IMR-90 (cell line): ENCODE measurements around the gene TBC1D22A. TPM values are rescaled to one million over a fixed set of nuclear protein-coding genes. Genes with fewer than 3 reads are reported as not detected.
"Not testable (repeated sequence)": the region's sequence is repeated elsewhere in the genome, so short reads cannot be mapped to it uniquely, and the experiment has no call there.

Experiments
- ATAC-seq: fragments of 200-7000 bp; cut with Tn5 transposase; 2 replicates; pipeline ENCODE4 v1.9.1; 2020; ENCODE audit warnings: low read depth, mild to moderate bottlenecking, moderate library complexity
- BruUV-seq: library from RNA; stranded (reverse); fragments of 400-500 nt; replicated peaks from 2 replicates; lab custom pipeline; 2021; lab: Mats Ljungman, UMichigan
- CTCF ChIA-PET: fragments of 300-600 bp; formaldehyde crosslinking; extraction: SDS; loops from one replicate; lab custom pipeline; 2021; ENCODE audit warnings: antibody characterized with exemption; lab: Yijun Ruan, JAX
- POLR2A ChIA-PET: fragments of 300-600 bp; sonication (Branson Sonifier 250); formaldehyde crosslinking; loops from one replicate; lab custom pipeline; 2022; ENCODE audit warnings: antibody characterized with exemption; ENCODE audit not compliant: unreplicated experiment; lab: Charles Lee
- DNase-seq: peaks from one replicate; pipeline ENCODE4 v3.0.0; 2013
- H2AFZ ChIP-seq: replicated peaks from 2 replicates; pipeline ENCODE3; 2013; ENCODE audit warnings: low read length, mild to moderate bottlenecking; ENCODE audit not compliant: poor library complexity
- H2AK5ac ChIP-seq: 2 replicates; pipeline ENCODE4 v1.6.1; 2013; ENCODE audit warnings: low read depth, low read length, inconsistent platforms
- H2AK9ac ChIP-seq: replicated peaks from 2 replicates; pipeline ENCODE3; 2013; ENCODE audit warnings: mild to moderate bottlenecking, low read depth, low read length, moderate library complexity; ENCODE audit not compliant: poor library complexity
- H2BK120ac ChIP-seq: 2 replicates; pipeline ENCODE4 v1.6.1; 2013; ENCODE audit warnings: low read depth, low read length, inconsistent platforms
- H2BK15ac ChIP-seq: 3 replicates; pipeline ENCODE4 v1.6.1; 2013; ENCODE audit warnings: low read depth, low read length, inconsistent platforms
- H2BK20ac ChIP-seq: 2 replicates; pipeline ENCODE4 v1.6.1; 2013; ENCODE audit warnings: low read depth, mild to moderate bottlenecking, inconsistent platforms, low read length, moderate library complexity
- H2BK5ac ChIP-seq: 2 replicates; pipeline ENCODE4 v1.6.1; 2013; ENCODE audit warnings: mild to moderate bottlenecking, low read depth, low read length, inconsistent platforms; ENCODE audit not compliant: poor library complexity, severe bottlenecking
- H3K14ac ChIP-seq: replicated peaks from 2 replicates; pipeline ENCODE4 v1.6.1; 2013; ENCODE audit warnings: low read depth, low read length, inconsistent platforms
- H3K18ac ChIP-seq: 2 replicates; pipeline ENCODE4 v1.6.1; 2013; ENCODE audit warnings: low read depth, low read length, control low read depth
- H3K23ac ChIP-seq: 2 replicates; pipeline ENCODE4 v1.6.1; 2013; ENCODE audit warnings: low read depth, low read length, inconsistent platforms
- H3K27ac ChIP-seq: 2 replicates; pipeline ENCODE4 v1.5.1; 2013; ENCODE audit warnings: mild to moderate bottlenecking, control low read depth, low read length; ENCODE audit not compliant: insufficient read depth
- H3K27me3 ChIP-seq: 2 replicates; pipeline ENCODE4 v1.6.1; 2013; ENCODE audit warnings: low read length; ENCODE audit not compliant: control insufficient read depth, insufficient read depth
- H3K36me3 ChIP-seq: 2 replicates; pipeline ENCODE4 v1.6.1; 2013; ENCODE audit warnings: low read length, mixed read lengths; ENCODE audit not compliant: control insufficient read depth, insufficient read depth
- H3K4ac ChIP-seq: 2 replicates; pipeline ENCODE4 v1.6.1; 2013; ENCODE audit warnings: low read depth, low read length, inconsistent platforms
- H3K4me1 ChIP-seq: 2 replicates; pipeline ENCODE4 v1.6.1; 2013; ENCODE audit warnings: low read length, mixed read lengths; ENCODE audit not compliant: control insufficient read depth, insufficient read depth
- H3K4me2 ChIP-seq: 2 replicates; pipeline ENCODE4 v1.6.1; 2013; ENCODE audit warnings: low read depth, mild to moderate bottlenecking, control low read depth, low read length, moderate library complexity
- H3K4me3 ChIP-seq: 2 replicates; pipeline ENCODE4 v1.5.1; 2013; ENCODE audit warnings: low read depth, mild to moderate bottlenecking, control low read depth, low read length, moderate library complexity; ENCODE audit not compliant: insufficient read depth
- H3K56ac ChIP-seq: 2 replicates; pipeline ENCODE4 v1.6.1; 2013; ENCODE audit warnings: low read length, inconsistent platforms; ENCODE audit not compliant: insufficient read depth; ENCODE audit errors: extremely low read depth
- H3K79me1 ChIP-seq, 2 experiments: 2 replicates each; pipeline ENCODE4 v1.6.1; 2013; ENCODE audit warnings: low read length in 2 of 2, inconsistent platforms in 1 of 2, low read depth in 1 of 2
- H3K9ac ChIP-seq: 2 replicates; pipeline ENCODE4 v1.6.1; 2013; ENCODE audit warnings: low read depth, low read length, control low read depth
- H3K9me1 ChIP-seq: 2 replicates; pipeline ENCODE4 v1.6.1; 2013; ENCODE audit warnings: low read length, inconsistent platforms; ENCODE audit not compliant: insufficient read depth
- H3K9me3 ChIP-seq: 2 replicates; pipeline ENCODE4 v1.6.1; 2013; ENCODE audit warnings: low read length; ENCODE audit not compliant: control insufficient read depth, insufficient read depth
- H4K20me1 ChIP-seq: 2 replicates; pipeline ENCODE4 v1.6.1; 2013; ENCODE audit warnings: low read length, inconsistent platforms; ENCODE audit not compliant: insufficient read depth
- H4K5ac ChIP-seq: 2 replicates; pipeline ENCODE4 v1.6.1; 2013; ENCODE audit warnings: mild to moderate bottlenecking, low read depth, low read length, control low read depth
- H4K8ac ChIP-seq, 2 experiments: 2 replicates each; pipeline ENCODE4 v1.6.1; 2013; ENCODE audit warnings: low read depth in 2 of 2, low read length in 2 of 2, control low read depth in 1 of 2, inconsistent platforms in 1 of 2
- H4K91ac ChIP-seq: 2 replicates; pipeline ENCODE4 v1.6.1; 2013; ENCODE audit warnings: low read depth, low read length, inconsistent platforms; ENCODE audit not compliant: insufficient read depth
- MAFK ChIP-seq: IDR thresholded peaks from 2 replicates; pipeline ENCODE4 v1.6.1; 2012; ENCODE audit warnings: low read depth, low read length, improper control_type of control experiment
- WGBS, 2 experiments: methylation state at CpG; one replicate each; pipeline versions ENCODE4 v1.1.5 to v1.1.7; 2013; ENCODE audit warnings: missing lambda C conversion rate in 2 of 2; ENCODE audit not compliant: insufficient read length in 1 of 2; ENCODE audit errors: extremely low coverage in 2 of 2; 5-methylcytosine and 5-hydroxymethylcytosine counted together
- dilution Hi-C: fragments of 300-500 bp; cut with HindIII; formaldehyde crosslinking; loops from one replicate; pipeline ENCODE4 v1.14.3; 2018; ENCODE audit warnings: low sequenced_read_pairs; ENCODE audit not compliant: unreplicated experiment
- in situ Hi-C: fragments of 300-500 bp; cut with MboI; formaldehyde crosslinking; loops from 3 replicates; pipeline ENCODE4 v1.14.3; 2019; ENCODE audit warnings: low sequenced_read_pairs, inconsistent platforms, mixed read lengths
- intact Hi-C: fragments of 100-400 bp; cut with micrococcal nuclease; formaldehyde crosslinking; loops from 2 replicates; pipeline ENCODE4 v1.10.0; 2022
- polyA plus RNA-seq, 3 experiments: library from polyadenylated mRNA; depleted of rRNA; stranded (reverse); fragments of >200 nt; gene quantifications; 2 replicates each; pipeline ENCODE4 v1.2.3, GENCODE V29; 2012; ENCODE audit warnings: low replicate concordance in 1 of 3
- total RNA-seq: library from RNA; depleted of rRNA; stranded (reverse); fragments of >200 nt; gene quantifications from 2 replicates; pipeline ENCODE4 v1.2.3, GENCODE V29; 2012

The TBC1D22A gene
- total and polyA plus RNA-seq, 2 of the 4 experiments (the other 2 are of a cell fraction): 9.0 to 16.7 TPM

- BruUV-seq, DNase-seq, H3K56ac ChIP-seq, POLR2A ChIA-PET, H2BK20ac ChIP-seq, H4K8ac ChIP-seq, H3K27me3 ChIP-seq, dilution Hi-C loops, intact Hi-C loops, ATAC-seq, H3K14ac ChIP-seq, H3K9ac ChIP-seq, H2AFZ ChIP-seq, H4K91ac ChIP-seq, H3K4ac ChIP-seq, in situ Hi-C loops, H2BK15ac ChIP-seq, CTCF ChIA-PET, H3K23ac ChIP-seq, H4K5ac ChIP-seq, H2AK5ac ChIP-seq, H2AK9ac ChIP-seq, H3K9me3 ChIP-seq, H3K4me3 ChIP-seq, H2BK120ac ChIP-seq, H2BK5ac ChIP-seq, H3K18ac ChIP-seq: not testable (repeated sequence)
- Histone ChIP-seq H3K36me3 (peaks cover 10% of the 10 kb centered on the region), H3K79me1 (peaks cover 35 to 68% of the 10 kb centered on the region in 2 experiments), H3K27ac (peak overlapping the region; percentile 28; the same call in 1 of the 2 replicates), H3K9me1 (peaks cover 23% of the 10 kb centered on the region), H3K4me2 (peak overlapping the region; percentile 56), H3K4me1 (peaks cover 40% of the 10 kb centered on the region), H4K20me1 (peaks cover 64% of the 10 kb centered on the region)
- 30% methylated on average over 6 of the region's 12 CpGs; no CpG with 5 or more reads in 1 of the 2 experiments for WGBS, 2 experiments
- peak; percentile 27; the same call in 1 of the 2 replicates for TF ChIP-seq MAFK
Observed at GRCh38 chr22:46734213-46734722, 28.2 kb upstream of the TBC1D22A start.
